Neutrophil (primary cell): ENCODE data around the gene PSAPL1.

Source experiments
- H3K27ac ChIP-seq: fragments of 200-600 bp; sonication (generic); 2 replicates; pipeline ENCODE4 v1.5.1; 2016; ENCODE audit warnings: mild to moderate bottlenecking, moderate library complexity
- H3K27me3 ChIP-seq: fragments of 200-600 bp; sonication (generic); 2 replicates; pipeline ENCODE4 v1.6.0; 2016; ENCODE audit warnings: mild to moderate bottlenecking
- H3K36me3 ChIP-seq: fragments of 200-600 bp; sonication (generic); 2 replicates; pipeline ENCODE4 v1.5.1; 2017
- H3K4me1 ChIP-seq, 2 experiments: fragments of 200-600 bp in 1 of 2; sonication (generic) in 1 of 2; 1 replicate in 1 of 2; 2 replicates in 1 of 2; pipeline versions ENCODE4 v1.5.1 to v1.6.1; 2013 to 2016; ENCODE audit warnings: low read depth in 1 of 2, low read length in 1 of 2, mild to moderate bottlenecking in 1 of 2, moderate library complexity in 1 of 2; ENCODE audit not compliant: control insufficient read depth in 1 of 2, insufficient read depth in 1 of 2
- H3K4me3 ChIP-seq, 2 experiments: fragments of 200-600 bp in 1 of 2; sonication (generic) in 1 of 2; 1 replicate in 1 of 2; 2 replicates in 1 of 2; pipeline ENCODE4 v1.5.1; 2013 to 2016; ENCODE audit warnings: low read depth in 1 of 2, low read length in 1 of 2, mild to moderate bottlenecking in 1 of 2, moderate library complexity in 1 of 2
- H3K9me3 ChIP-seq: fragments of 200-600 bp; sonication (generic); 2 replicates; pipeline ENCODE4 v1.5.1; 2016
- CTCF ChIP-seq: fragments of 200-600 bp; sonication (generic); IDR thresholded peaks from 2 replicates; pipeline ENCODE4 v1.5.1; 2016; ENCODE audit warnings: antibody characterized with exemption

The PSAPL1 gene

GRCh38 chr4:7393601-7394575 is 40.8 kb downstream of the PSAPL1 start:
- no peaks in the 10 kb centered on the region for H3K4me1 ChIP-seq
- no peak overlapping the region for H3K4me3 ChIP-seq
- no peaks in the 10 kb centered on the region for H3K36me3 ChIP-seq
- TF ChIP-seq CTCF: no peak
- no peaks in the 10 kb centered on the region for H3K9me3 ChIP-seq
- no peak overlapping the region for H3K27ac ChIP-seq
- H3K27me3 ChIP-seq: peaks cover 25% of the 10 kb centered on the region

GRCh38 chr4:7392438-7393421 is 42.0 kb downstream of the PSAPL1 start:
- Histone ChIP-seq H3K36me3 (no peaks in the 10 kb centered on the region), H3K4me3 (no peak overlapping the region), H3K4me1 (no peaks in the 10 kb centered on the region), H3K9me3 (no peaks in the 10 kb centered on the region), H3K27me3 (peaks cover 15% of the 10 kb centered on the region), H3K27ac (no peak overlapping the region)
- TF ChIP-seq CTCF: no peak

DNA sequence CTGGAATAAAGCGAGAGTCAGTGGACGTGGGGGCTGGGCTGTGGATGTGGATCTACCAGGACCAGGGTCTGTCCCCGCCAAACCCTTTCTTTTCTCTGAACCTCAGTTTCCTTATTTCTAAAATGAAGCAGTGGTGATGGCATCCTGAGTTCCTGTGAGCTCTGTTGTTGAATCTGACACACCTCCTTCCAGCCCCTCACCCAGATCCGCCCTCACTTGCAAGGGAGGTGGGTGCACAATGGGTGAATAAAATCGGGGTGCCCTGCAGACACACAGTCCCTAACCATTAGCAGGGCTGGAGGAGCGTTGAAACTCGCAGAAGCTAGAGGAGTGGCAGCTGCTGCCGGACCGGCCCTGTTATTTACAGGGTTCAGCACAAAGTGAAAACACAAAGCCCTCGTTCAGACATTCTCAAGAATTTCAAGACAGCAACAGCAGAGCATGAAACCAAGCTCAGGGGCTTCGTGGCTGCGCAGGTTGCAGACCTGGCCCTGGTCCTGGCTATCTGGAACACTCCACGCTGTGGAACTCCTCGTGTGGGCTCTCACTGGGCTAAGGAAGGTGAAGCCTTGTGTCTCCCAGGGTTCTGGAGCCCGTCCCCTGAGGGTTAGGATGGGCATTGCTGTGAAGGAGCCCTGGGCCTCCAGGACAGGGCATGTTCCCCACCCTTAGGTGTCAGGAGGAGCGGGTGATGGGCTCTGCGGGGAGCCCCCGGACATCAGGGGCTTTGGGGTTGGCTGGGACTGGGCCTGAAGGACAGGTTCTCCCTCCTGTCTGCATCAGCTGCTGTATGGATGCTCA is 42.9 kb downstream of the PSAPL1 start:
- no peaks in the 10 kb centered on the region for H3K9me3 ChIP-seq
- no peak overlapping the region for H3K27ac ChIP-seq

DNA sequence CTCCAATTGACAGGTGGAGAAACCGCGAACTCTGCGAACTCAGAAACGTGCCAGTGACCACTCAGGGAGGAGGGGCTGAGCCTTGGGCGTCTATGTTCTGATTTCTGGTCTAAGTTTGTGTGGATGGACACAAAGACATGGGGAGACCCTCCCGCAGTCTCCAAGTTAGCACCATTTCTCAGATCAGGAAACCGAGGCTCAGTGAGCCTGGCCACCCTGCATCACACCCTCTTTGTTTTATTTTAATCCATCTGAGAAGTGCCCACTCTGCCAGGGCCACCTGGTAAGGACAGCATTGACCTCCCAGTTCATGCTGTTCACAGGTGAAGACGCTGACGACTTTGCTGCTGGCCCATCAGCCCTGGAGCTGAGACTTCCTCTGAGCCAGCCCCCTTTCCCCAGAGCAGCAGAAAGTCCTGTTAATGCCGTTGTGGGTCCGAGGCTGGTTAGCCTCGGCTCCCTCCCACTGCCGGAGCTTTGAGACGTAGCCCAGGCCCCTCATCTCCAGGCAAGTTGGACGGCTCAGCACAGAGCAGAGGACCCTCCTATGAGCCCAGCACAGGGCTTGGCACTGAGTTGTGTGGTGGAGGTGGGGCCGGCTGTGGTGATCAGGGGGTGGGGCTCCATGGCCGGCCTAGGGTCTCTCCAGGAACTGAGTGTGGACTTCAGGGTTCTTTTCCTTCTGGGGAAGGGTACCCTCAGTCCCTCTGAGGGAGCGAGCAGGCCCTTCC is 43.7 kb downstream of the PSAPL1 start:
- TF ChIP-seq CTCF: no peak
- no peaks in the 10 kb centered on the region for H3K36me3 ChIP-seq
- no peaks in the 10 kb centered on the region for H3K4me1 ChIP-seq
- no peak overlapping the region for H3K4me3 ChIP-seq
- no peaks in the 10 kb centered on the region for H3K27me3 ChIP-seq
- H3K27ac ChIP-seq: no peak overlapping the region
- H3K9me3 ChIP-seq: no peaks in the 10 kb centered on the region

More for the DNA sequence above, 42.9 kb downstream of the PSAPL1 start:
- H3K4me1 ChIP-seq: no peaks in the 10 kb centered on the region
- no peaks in the 10 kb centered on the region for H3K36me3 ChIP-seq
- TF ChIP-seq CTCF: no peak
- H3K4me3 ChIP-seq: no peak overlapping the region
- H3K27me3 ChIP-seq: peaks cover 6% of the 10 kb centered on the region
